ENCODE data around the gene HS1BP3.

HS1BP3 gene

DNA sequence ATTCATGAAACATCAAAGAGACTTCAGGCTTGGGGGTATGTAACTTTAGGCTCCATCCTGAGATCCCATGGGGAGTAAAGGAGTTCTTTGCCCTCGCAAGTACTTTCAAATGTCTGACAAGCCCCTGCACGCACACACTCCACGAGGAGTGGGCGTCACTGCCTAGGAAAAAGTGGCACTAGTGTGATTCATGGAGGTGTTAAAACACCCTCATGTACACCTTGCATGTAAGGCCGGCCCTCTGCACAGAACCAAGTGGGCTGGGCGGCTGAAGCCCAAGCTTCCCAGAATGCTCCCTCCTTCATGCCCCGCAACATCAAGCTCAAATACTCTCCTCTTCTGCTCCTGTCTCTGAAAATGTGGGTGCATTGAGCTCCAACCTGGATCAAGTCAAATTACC lies 7.8 kb downstream of the HS1BP3 start:
- H3K14ac ChIP-seq (ENCODE audit: low read length): no peak overlapping the region
- no peak overlapping the region for H2BK120ac ChIP-seq (ENCODE audit: insufficient read depth, low read length, poor library complexity)
- no peak overlapping the region for H3K4me3 ChIP-seq (ENCODE audit: low read depth, low read length)
- H4K8ac ChIP-seq (ENCODE audit: low read depth, low read length): no peak overlapping the region
- H3K23ac ChIP-seq (ENCODE audit: low read length): no peak overlapping the region
- no peak overlapping the region for H3K9ac ChIP-seq (ENCODE audit: low read length)
- no peak overlapping the region for H2BK12ac ChIP-seq (ENCODE audit: low read length)
- H4K12ac ChIP-seq (ENCODE audit: low read depth, low read length): no peak overlapping the region
- WGBS (ENCODE audit: extremely low coverage, insufficient coverage, insufficient read length): no CpG with 5 or more reads among the region's 7 CpGs
- no peak overlapping the region for H2AK5ac ChIP-seq (ENCODE audit: low read length)
- no peaks in the 10 kb centered on the region for H3K79me2 ChIP-seq (ENCODE audit: control insufficient read depth, insufficient read depth, low read length, poor library complexity)
- no peak overlapping the region for H2AFZ ChIP-seq (ENCODE audit: insufficient read depth, low read length, poor library complexity)
- no peak overlapping the region for H4K91ac ChIP-seq (ENCODE audit: low read depth, low read length)
- H3K9me3 ChIP-seq (ENCODE audit: insufficient read depth, low read depth, low read length): peaks cover 5% of the 10 kb centered on the region
- H2BK5ac ChIP-seq (ENCODE audit: low read depth, low read length, poor library complexity): no peak overlapping the region
- no peak overlapping the region for H3K4ac ChIP-seq (ENCODE audit: low read depth, low read length)
- no peaks in the 10 kb centered on the region for H3K79me1 ChIP-seq (ENCODE audit: low read length)
- peaks cover 32 to 38% of the 10 kb centered on the region in 2 experiments for H3K36me3 ChIP-seq (ENCODE audit: control insufficient read depth in 1 of 2, insufficient read depth in 2 of 2, low read length in 2 of 2)
- no peak overlapping the region for H3K18ac ChIP-seq (ENCODE audit: low read length)
- no peaks in the 10 kb centered on the region for H3K4me1 ChIP-seq (ENCODE audit: control insufficient read depth in 1 of 2, insufficient read depth in 2 of 2, low read length in 2 of 2)
- H3K4me2 ChIP-seq (ENCODE audit: low read length): no peak overlapping the region
- no peaks in the 10 kb centered on the region for H3K27me3 ChIP-seq (ENCODE audit: insufficient read depth, low read length)
- no peak overlapping the region for H3K27ac ChIP-seq (ENCODE audit: low read depth, low read length)
- DNase-seq: no peak

- no peak overlapping the region for H2BK12ac ChIP-seq (ENCODE audit: low read length)
- H3K4ac ChIP-seq (ENCODE audit: low read depth, low read length): no peak overlapping the region
- H4K91ac ChIP-seq (ENCODE audit: low read depth, low read length): no peak overlapping the region
- DNase-seq: peak; percentile 63 to 79
- no peaks in the 10 kb centered on the region for H3K79me1 ChIP-seq (ENCODE audit: low read length)
- no peaks in the 10 kb centered on the region for H3K79me2 ChIP-seq (ENCODE audit: control insufficient read depth, insufficient read depth, low read length, poor library complexity)
- H2AFZ ChIP-seq (ENCODE audit: insufficient read depth, low read length, poor library complexity): no peak overlapping the region
- H3K27me3 ChIP-seq (ENCODE audit: insufficient read depth, low read length): no peaks in the 10 kb centered on the region
- no peak overlapping the region for H3K14ac ChIP-seq (ENCODE audit: low read length)
- H2AK5ac ChIP-seq (ENCODE audit: low read length): no peak overlapping the region
- H3K18ac ChIP-seq (ENCODE audit: low read length): peak overlapping the region; percentile 63
- H4K12ac ChIP-seq (ENCODE audit: low read depth, low read length): peak overlapping the region; percentile 6
- H3K27ac ChIP-seq (ENCODE audit: low read depth, low read length): no peak overlapping the region
- no CpG with 5 or more reads among the region's 26 CpGs for WGBS (ENCODE audit: extremely low coverage, insufficient coverage, insufficient read length)
- H4K8ac ChIP-seq (ENCODE audit: low read depth, low read length): no peak overlapping the region
- H2BK5ac ChIP-seq (ENCODE audit: low read depth, low read length, poor library complexity): no peak overlapping the region
- peaks cover 3% of the 10 kb centered on the region for H3K9me3 ChIP-seq (ENCODE audit: insufficient read depth, low read depth, low read length)
- no peak overlapping the region for H3K4me3 ChIP-seq (ENCODE audit: low read depth, low read length)
- H3K4me2 ChIP-seq (ENCODE audit: low read length): no peak overlapping the region
- no peak overlapping the region for H3K23ac ChIP-seq (ENCODE audit: low read length)
- H2BK120ac ChIP-seq (ENCODE audit: insufficient read depth, low read length, poor library complexity): no peak overlapping the region
- no peaks in the 10 kb centered on the region for H3K4me1 ChIP-seq (ENCODE audit: control insufficient read depth in 1 of 2, insufficient read depth in 2 of 2, low read length in 2 of 2)
- no peak overlapping the region for H3K9ac ChIP-seq (ENCODE audit: low read length)
- H3K36me3 ChIP-seq (ENCODE audit: control insufficient read depth in 1 of 2, insufficient read depth in 2 of 2, low read length in 2 of 2): peaks cover 35 to 40% of the 10 kb centered on the region in 2 experiments
Measured at GRCh38 chr2:20642055-20642971, 8.6 kb downstream of the HS1BP3 start.

DNA sequence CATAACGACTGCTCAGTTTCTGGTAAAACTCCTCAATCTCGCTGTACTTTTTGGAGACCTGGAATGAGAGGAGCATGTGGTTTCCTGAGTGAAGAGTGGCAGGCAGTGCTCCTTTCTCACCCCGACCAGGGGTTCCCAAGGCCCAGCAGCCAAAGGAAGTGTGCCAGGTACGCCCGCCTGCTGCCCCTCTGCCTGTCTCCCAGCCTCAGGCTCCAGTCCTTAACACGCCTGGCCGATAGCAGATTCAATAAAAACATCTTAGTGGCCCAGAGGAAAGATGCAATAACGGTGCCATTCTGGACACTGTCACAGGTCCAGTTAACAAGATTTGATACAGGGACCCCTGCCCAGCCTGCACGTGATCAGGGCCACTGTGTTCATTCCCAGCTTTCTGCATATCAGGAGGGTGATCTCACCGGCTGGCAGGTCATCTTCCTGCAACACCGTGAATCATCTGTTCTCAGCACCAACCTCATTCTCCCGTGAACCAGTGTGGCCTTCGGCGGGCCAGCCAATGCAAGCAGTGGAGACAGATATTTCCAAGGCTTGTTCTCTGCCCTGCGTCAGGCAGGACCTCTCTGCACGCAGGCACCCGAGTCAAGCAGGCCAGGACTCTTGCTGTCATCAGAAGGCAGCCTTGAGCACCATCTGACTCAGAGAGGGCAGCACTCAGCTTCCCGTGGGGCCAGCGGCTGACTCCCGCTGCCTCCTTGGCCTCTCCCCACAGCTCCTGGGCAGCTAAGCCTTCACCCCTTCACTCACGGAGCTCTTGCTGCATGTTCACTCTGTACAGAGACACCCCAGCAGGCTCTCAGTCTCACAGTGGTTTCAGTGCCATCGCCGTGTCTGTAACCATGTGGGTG lies 9.5 kb downstream of the HS1BP3 start:
- Histone ChIP-seq H3K36me3 (ENCODE audit: control insufficient read depth in 1 of 2, insufficient read depth in 2 of 2, low read length in 2 of 2) (peaks cover 38 to 42% of the 10 kb centered on the region in 2 experiments), H3K4ac (ENCODE audit: low read depth, low read length) (no peak overlapping the region)

DNA sequence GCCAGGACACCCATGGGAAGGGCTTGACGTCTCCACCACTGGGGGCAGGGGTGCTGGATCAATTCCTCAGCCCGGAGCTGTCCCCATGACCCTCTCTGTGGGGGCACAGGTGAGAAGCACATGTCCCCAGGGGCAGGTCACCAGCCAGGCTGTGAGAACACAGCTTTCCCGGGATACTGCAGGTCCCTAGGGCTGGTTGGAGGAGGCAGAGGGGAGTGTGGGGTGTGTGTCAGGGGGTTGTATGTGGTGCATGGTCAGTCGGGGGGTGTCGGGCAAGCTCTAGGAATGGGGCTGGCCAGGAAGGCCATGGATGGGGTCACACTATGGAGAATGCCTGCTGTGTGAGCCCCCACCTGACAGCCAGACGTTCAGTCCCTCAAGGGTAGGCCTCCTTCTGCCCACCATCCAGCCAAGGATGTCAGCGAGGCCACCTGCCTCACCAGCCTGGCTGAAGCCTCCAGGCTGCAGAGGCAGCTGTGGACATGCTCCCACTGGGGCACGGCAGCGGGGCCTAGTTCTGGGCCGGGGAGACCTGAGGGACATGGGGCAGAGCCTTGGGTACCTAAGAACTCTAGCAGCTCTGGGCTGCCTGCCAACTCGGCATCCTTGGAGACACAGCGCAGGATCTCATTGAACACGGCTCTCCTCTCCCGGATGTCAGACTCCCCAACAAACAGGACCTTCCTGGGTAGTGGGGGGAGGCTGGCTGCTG lies 10.3 kb downstream of the HS1BP3 start:
- no peak overlapping the region for H3K9ac ChIP-seq (ENCODE audit: low read length)
- no peak overlapping the region for H3K27ac ChIP-seq (ENCODE audit: low read depth, low read length)
- no peak overlapping the region for H4K8ac ChIP-seq (ENCODE audit: low read depth, low read length)
- H3K14ac ChIP-seq (ENCODE audit: low read length): no peak overlapping the region
- WGBS (ENCODE audit: extremely low coverage, insufficient coverage, insufficient read length): no CpG with 5 or more reads among the region's 14 CpGs
- no peak overlapping the region for H2AFZ ChIP-seq (ENCODE audit: insufficient read depth, low read length, poor library complexity)
- H3K23ac ChIP-seq (ENCODE audit: low read length): no peak overlapping the region
- no peak for DNase-seq
- no peak overlapping the region for H3K18ac ChIP-seq (ENCODE audit: low read length)
- H3K4me2 ChIP-seq (ENCODE audit: low read length): no peak overlapping the region
- H4K12ac ChIP-seq (ENCODE audit: low read depth, low read length): no peak overlapping the region
- H3K4me3 ChIP-seq (ENCODE audit: low read depth, low read length): no peak overlapping the region
- no peaks in the 10 kb centered on the region for H3K4me1 ChIP-seq (ENCODE audit: control insufficient read depth in 1 of 2, insufficient read depth in 2 of 2, low read length in 2 of 2)
- H3K79me2 ChIP-seq (ENCODE audit: control insufficient read depth, insufficient read depth, low read length, poor library complexity): no peaks in the 10 kb centered on the region
- no peak overlapping the region for H2AK5ac ChIP-seq (ENCODE audit: low read length)
- H3K9me3 ChIP-seq (ENCODE audit: insufficient read depth, low read depth, low read length): peaks cover 3% of the 10 kb centered on the region
- no peak overlapping the region for H3K4ac ChIP-seq (ENCODE audit: low read depth, low read length)
- H2BK120ac ChIP-seq (ENCODE audit: insufficient read depth, low read length, poor library complexity): no peak overlapping the region
- no peak overlapping the region for H2BK5ac ChIP-seq (ENCODE audit: low read depth, low read length, poor library complexity)
- H2BK12ac ChIP-seq (ENCODE audit: low read length): no peak overlapping the region
- no peak overlapping the region for H4K91ac ChIP-seq (ENCODE audit: low read depth, low read length)
- H3K36me3 ChIP-seq (ENCODE audit: control insufficient read depth in 1 of 2, insufficient read depth in 2 of 2, low read length in 2 of 2): peaks cover 40 to 44% of the 10 kb centered on the region in 2 experiments
- H3K79me1 ChIP-seq (ENCODE audit: low read length): peaks cover 3% of the 10 kb centered on the region
- no peaks in the 10 kb centered on the region for H3K27me3 ChIP-seq (ENCODE audit: insufficient read depth, low read length)

More for the DNA sequence above, 9.5 kb downstream of the HS1BP3 start:
- Histone ChIP-seq H3K4me1 (ENCODE audit: control insufficient read depth in 1 of 2, insufficient read depth in 2 of 2, low read length in 2 of 2) (no peaks in the 10 kb centered on the region), H3K79me2 (ENCODE audit: control insufficient read depth, insufficient read depth, low read length, poor library complexity) (no peaks in the 10 kb centered on the region), H2BK120ac (ENCODE audit: insufficient read depth, low read length, poor library complexity) (no peak overlapping the region), H2AK5ac (ENCODE audit: low read length) (no peak overlapping the region), H3K27ac (ENCODE audit: low read depth, low read length) (no peak overlapping the region), H3K4me3 (ENCODE audit: low read depth, low read length) (no peak overlapping the region), H3K23ac (ENCODE audit: low read length) (no peak overlapping the region), H4K8ac (ENCODE audit: low read depth, low read length) (no peak overlapping the region), H2AFZ (ENCODE audit: insufficient read depth, low read length, poor library complexity) (no peak overlapping the region), H2BK5ac (ENCODE audit: low read depth, low read length, poor library complexity) (no peak overlapping the region), H3K27me3 (ENCODE audit: insufficient read depth, low read length) (no peaks in the 10 kb centered on the region), H3K14ac (ENCODE audit: low read length) (no peak overlapping the region), H3K9ac (ENCODE audit: low read length) (no peak overlapping the region), H4K12ac (ENCODE audit: low read depth, low read length) (no peak overlapping the region), H3K4me2 (ENCODE audit: low read length) (no peak overlapping the region), H2BK12ac (ENCODE audit: low read length) (no peak overlapping the region), H3K79me1 (ENCODE audit: low read length) (no peaks in the 10 kb centered on the region), H3K9me3 (ENCODE audit: insufficient read depth, low read depth, low read length) (peaks cover 3% of the 10 kb centered on the region), H4K91ac (ENCODE audit: low read depth, low read length) (no peak overlapping the region), H3K18ac (ENCODE audit: low read length) (no peak overlapping the region)
- no peak for DNase-seq
- WGBS (ENCODE audit: extremely low coverage, insufficient coverage, insufficient read length): no CpG with 5 or more reads among the region's 23 CpGs
